Fibroblast of lung (primary cell): ENCODE measurements around the gene KCTD10. TPM values are rescaled to one million over a fixed set of nuclear protein-coding genes. Genes with fewer than 3 reads are reported as not detected.

Source experiments
- DNase-seq, 2 donors: peaks; one replicate each; pipeline versions ENCODE4 v3.0.0 to v3.0.0-alpha.2; 2010; ENCODE audit warnings: low read depth in 2 of 2
- H2AFZ ChIP-seq: 2 replicates; pipeline ENCODE4 v1.5.1; 2012; ENCODE audit warnings: low read length, control low read depth, inconsistent platforms
- H3K27ac ChIP-seq: 2 replicates; pipeline ENCODE4 v1.5.1; 2011; ENCODE audit warnings: low read length, control low read depth; ENCODE audit not compliant: insufficient read depth
- H3K27me3 ChIP-seq: 2 replicates; pipeline ENCODE4 v1.5.1; 2011; ENCODE audit warnings: mild to moderate bottlenecking, low read length; ENCODE audit not compliant: control insufficient read depth, insufficient read depth
- H3K36me3 ChIP-seq: 2 replicates; pipeline ENCODE4 v1.5.1; 2011; ENCODE audit warnings: low read length; ENCODE audit not compliant: control insufficient read depth, insufficient read depth
- H3K4me1 ChIP-seq: 2 replicates; pipeline ENCODE4 v1.5.1; 2011; ENCODE audit warnings: low read length; ENCODE audit not compliant: control insufficient read depth, insufficient read depth; ENCODE audit errors: extremely low read depth
- H3K4me2 ChIP-seq: 2 replicates; pipeline ENCODE4 v1.5.1; 2011; ENCODE audit warnings: low read length, control low read depth; ENCODE audit not compliant: insufficient read depth; ENCODE audit errors: extremely low read depth
- H3K4me3 ChIP-seq, 4 experiments: fragments of 200-600 bp in 1 of 4; sonication (generic) in 1 of 4; replicated peaks in 1 of 4; 2 replicates each; pipeline ENCODE4 v1.5.1; 2011 to 2016; ENCODE audit warnings: low read length in 4 of 4, low read depth in 3 of 4, mild to moderate bottlenecking in 3 of 4, control low read depth in 2 of 4, inconsistent platforms in 1 of 4, mixed read lengths in 1 of 4; ENCODE audit not compliant: insufficient read depth in 1 of 4; ENCODE audit errors: control extremely low read depth in 1 of 4
- H3K79me2 ChIP-seq: 2 replicates; pipeline ENCODE4 v1.5.1; 2012; ENCODE audit warnings: mild to moderate bottlenecking, low read length, inconsistent platforms; ENCODE audit not compliant: control insufficient read depth, insufficient read depth
- H3K9ac ChIP-seq: 2 replicates; pipeline ENCODE4 v1.5.1; 2011; ENCODE audit warnings: mild to moderate bottlenecking, low read length, control low read depth; ENCODE audit not compliant: insufficient read depth
- H3K9me3 ChIP-seq: 2 replicates; pipeline ENCODE4 v1.5.1; 2012; ENCODE audit warnings: low read depth, low read length; ENCODE audit not compliant: control insufficient read depth, insufficient read depth
- H4K20me1 ChIP-seq: 2 replicates; pipeline ENCODE4 v1.5.1; 2011; ENCODE audit warnings: low read length; ENCODE audit not compliant: control insufficient read depth, insufficient read depth; ENCODE audit errors: extremely low read depth
- CTCF ChIP-seq, 2 donors: IDR thresholded peaks in 1 of 2; conservative IDR thresholded peaks in 1 of 2; 1 replicate in 1 of 2; 2 replicates in 1 of 2; pipeline ENCODE4 v1.5.1; 2011 to 2012; ENCODE audit warnings: low read length in 2 of 2, control low read depth in 1 of 2, inconsistent platforms in 1 of 2, low read depth in 1 of 2, mild to moderate bottlenecking in 1 of 2
- EZH2 ChIP-seq: IDR thresholded peaks from 2 replicates; pipeline ENCODE4 v1.5.1; 2012; ENCODE audit warnings: low read length, control low read depth, mild to moderate bottlenecking; ENCODE audit errors: missing control alignments
- polyA plus RNA-seq, 2 donors: library from polyadenylated mRNA; depleted of rRNA in 1 of 2; stranded (reverse) in 1 of 2; unstranded in 1 of 2; fragments of >200 nt; gene quantifications; 2 replicates each; pipeline ENCODE4 v1.2.1, GENCODE V29; 2011 to 2012; ENCODE audit warnings: missing spikeins in 1 of 2
- total RNA-seq: library from RNA; depleted of rRNA; stranded (reverse); fragments of >200 nt; gene quantifications from 2 replicates; pipeline ENCODE4 v1.2.1, GENCODE V29; 2014

Gene KCTD10
- total and polyA plus RNA-seq, 2 donors (not counting 1 experiment from before 2014, with no cell fraction given) = 106 to 190 TPM

- no peak overlapping the region for H3K4me2 ChIP-seq
- no peak overlapping the region for H3K27ac ChIP-seq
- H3K9me3 ChIP-seq = no peaks in the 10 kb centered on the region
- no peak overlapping the region for H2AFZ ChIP-seq
- no peaks in the 10 kb centered on the region for H3K27me3 ChIP-seq
- H4K20me1 ChIP-seq = no peaks in the 10 kb centered on the region
- no peak overlapping the region for H3K4me3 ChIP-seq
- H3K79me2 ChIP-seq = peaks cover 19% of the 10 kb centered on the region
- no peak for DNase-seq
- H3K36me3 ChIP-seq = peaks cover 18% of the 10 kb centered on the region
- H3K4me1 ChIP-seq = peaks cover 4% of the 10 kb centered on the region
- TF ChIP-seq CTCF (conservative IDR thresholded peaks at IDR 0.05 in 1 of 2, IDR thresholded peaks at IDR 0.05 in 1 of 2; ENCODE audit: low read depth in 1 of 2, low read length in 2 of 2) (no peak), EZH2 (no peak)
- H3K9ac ChIP-seq = no peak overlapping the region
Observed at GRCh38 chr12:109482894-109483293, 5.8 kb upstream of the KCTD10 start.

DNA sequence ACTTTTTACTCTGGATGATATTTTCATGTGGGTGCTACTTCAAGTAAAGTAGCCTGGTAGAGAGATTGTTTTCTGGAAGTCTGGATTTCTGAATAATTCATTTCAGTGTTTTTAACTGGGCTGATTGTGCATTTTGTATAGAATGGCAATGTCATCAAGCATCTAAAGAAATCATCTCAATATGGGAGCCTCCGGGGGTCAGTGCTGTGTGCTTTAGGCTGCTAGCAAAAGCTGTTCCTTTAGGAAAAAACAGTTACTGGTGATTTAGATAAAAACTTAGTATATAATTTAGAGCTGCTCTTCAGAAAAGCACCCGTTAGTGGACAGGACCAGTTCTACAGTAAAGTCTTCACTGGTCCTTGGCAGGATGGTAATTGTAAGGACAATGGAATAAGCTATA, 5.4 kb upstream of the KCTD10 start:
- Histone ChIP-seq H3K79me2 (peaks cover 23% of the 10 kb centered on the region), H3K4me2 (no peak overlapping the region), H3K9ac (no peak overlapping the region), H4K20me1 (no peaks in the 10 kb centered on the region), H2AFZ (no peak overlapping the region), H3K27ac (no peak overlapping the region), H3K9me3 (no peaks in the 10 kb centered on the region), H3K4me3 (no peak overlapping the region), H3K27me3 (no peaks in the 10 kb centered on the region), H3K36me3 (peaks cover 16% of the 10 kb centered on the region), H3K4me1 (peaks cover 4% of the 10 kb centered on the region)
- DNase-seq = no peak
- TF ChIP-seq EZH2 = no peak
- no peak for TF ChIP-seq CTCF (conservative IDR thresholded peaks at IDR 0.05 in 1 of 2, IDR thresholded peaks at IDR 0.05 in 1 of 2; ENCODE audit: low read depth in 1 of 2, low read length in 2 of 2)

DNA sequence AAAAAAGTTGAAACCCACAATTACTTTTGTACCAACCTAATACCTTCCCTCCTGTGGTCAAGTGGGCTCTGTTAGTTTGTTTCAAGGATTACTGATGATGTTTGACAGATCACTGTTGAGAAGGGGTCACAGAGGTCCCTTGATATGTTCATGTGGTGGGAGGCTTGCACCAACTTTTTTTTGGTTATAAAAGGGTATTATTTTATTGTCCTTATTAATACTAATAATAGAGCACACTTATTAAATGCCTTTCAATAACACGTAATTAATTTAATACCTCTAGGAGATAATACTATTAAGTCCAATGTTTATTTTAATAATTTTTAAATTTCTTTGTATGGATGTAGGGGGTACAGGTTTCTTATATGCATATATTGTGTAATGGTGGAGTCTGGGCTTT, 4.8 kb upstream of the KCTD10 start:
- H2AFZ ChIP-seq = no peak overlapping the region
- H3K4me2 ChIP-seq = no peak overlapping the region
- no peak overlapping the region for H3K27ac ChIP-seq
- peaks cover 26% of the 10 kb centered on the region for H3K79me2 ChIP-seq
- peaks cover 4% of the 10 kb centered on the region for H3K4me1 ChIP-seq
- no peak overlapping the region for H3K4me3 ChIP-seq
- H3K36me3 ChIP-seq = peaks cover 12% of the 10 kb centered on the region
- no peak for TF ChIP-seq EZH2
- no peaks in the 10 kb centered on the region for H3K27me3 ChIP-seq
- DNase-seq = no peak
- no peaks in the 10 kb centered on the region for H4K20me1 ChIP-seq
- H3K9me3 ChIP-seq = no peaks in the 10 kb centered on the region
- no peak overlapping the region for H3K9ac ChIP-seq
